NCI-H345 (cell line): Measurements from ENCODE around the gene CHAC2.
"Not testable (repeated sequence)": the region's sequence is repeated elsewhere in the genome, so short reads cannot be mapped to it uniquely, and the experiment has no call there.

ENCODE experiments used
- DNase-seq: peaks from one replicate; lab custom pipeline; 2025; lab: John Stamatoyannopoulos, UW

Gene CHAC2

DNA sequence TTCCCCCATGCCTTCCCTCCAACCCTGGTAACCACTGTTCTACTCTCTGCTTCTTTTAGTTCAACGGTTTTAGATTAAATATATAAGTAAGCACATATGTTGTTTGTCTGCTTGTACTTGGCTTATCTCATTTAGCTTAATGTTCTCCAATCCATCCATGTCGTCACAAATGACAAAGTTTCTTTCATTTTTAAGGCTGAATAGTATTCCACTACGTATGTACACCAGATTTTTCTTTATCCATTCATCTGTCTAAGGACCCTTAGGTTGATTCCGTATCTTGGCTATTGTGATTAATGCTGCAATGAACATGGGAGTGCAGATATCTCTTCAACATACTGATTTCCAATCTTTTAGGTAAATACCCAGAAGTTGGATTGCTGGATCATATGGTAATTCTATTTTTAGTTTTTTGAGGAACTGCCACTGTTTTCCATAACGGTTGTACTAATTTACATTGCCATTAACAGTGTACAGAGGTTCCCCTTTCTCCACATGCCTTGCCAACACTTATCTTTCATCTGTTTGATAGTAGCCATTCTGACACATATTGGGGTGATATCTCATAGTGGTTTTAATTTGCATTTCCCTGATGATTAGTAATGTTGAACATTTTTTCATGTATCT lies 11.0 kb downstream of the CHAC2 start:
- no peak for DNase-seq

DNA sequence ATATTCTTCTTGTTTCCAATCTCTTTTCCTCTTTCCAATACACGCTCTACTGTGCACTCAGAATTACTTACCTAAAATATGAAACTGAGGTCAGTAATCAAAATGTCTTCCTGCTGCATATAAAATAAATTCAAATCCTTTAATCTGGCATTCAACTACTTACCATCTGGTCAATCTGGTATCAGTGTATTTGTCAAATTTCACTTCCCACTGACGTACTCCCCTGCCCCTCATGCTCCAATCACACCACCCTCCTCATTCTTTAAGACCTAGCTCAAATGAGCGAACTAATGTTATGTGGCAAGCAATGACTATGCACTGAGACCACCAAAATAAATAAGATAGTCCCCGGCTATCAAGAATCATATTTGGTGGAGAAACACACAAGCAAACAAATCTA lies 12.5 kb downstream of the CHAC2 start:
- no peak for DNase-seq

DNA sequence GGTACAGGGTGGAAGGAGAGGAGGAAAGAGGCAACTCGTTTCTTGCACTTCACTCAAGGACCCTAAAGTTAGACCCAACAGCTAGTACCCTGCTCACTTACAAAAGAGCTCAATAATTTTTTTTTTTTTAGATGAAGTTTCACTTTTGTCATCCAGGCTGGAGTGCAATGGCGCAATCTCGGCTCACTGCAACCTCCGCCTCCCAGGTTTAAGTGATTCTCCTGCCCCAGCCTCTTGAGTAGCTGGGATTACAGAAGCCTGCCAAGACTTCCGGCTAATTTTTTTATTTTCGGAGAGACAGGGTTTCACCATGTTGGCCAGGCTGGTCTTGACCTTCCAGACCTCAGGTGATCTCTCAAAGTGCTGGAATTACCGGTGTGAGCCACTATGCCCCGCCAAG lies 15.1 kb downstream of the CHAC2 start:
- no peak for DNase-seq

DNA sequence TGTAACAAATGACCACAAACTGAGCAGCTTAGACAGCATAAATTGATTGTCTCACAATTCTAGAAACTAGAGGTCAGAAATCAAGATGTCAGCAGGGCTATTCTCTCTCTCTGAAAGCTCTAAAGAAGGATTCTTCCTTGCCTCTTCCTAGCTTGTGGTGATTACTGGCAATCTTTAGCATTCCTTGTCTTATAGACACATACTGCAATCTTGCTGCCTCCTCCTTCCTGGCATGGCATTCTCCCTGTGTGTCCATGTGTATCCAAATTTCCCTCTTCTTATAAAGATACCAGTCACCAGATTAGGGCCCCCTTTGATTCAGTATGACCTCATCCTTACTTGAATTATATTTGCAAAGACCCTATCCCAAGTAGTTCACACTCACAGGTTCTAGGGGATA lies 16.8 kb downstream of the CHAC2 start:
- no peak for DNase-seq

DNA sequence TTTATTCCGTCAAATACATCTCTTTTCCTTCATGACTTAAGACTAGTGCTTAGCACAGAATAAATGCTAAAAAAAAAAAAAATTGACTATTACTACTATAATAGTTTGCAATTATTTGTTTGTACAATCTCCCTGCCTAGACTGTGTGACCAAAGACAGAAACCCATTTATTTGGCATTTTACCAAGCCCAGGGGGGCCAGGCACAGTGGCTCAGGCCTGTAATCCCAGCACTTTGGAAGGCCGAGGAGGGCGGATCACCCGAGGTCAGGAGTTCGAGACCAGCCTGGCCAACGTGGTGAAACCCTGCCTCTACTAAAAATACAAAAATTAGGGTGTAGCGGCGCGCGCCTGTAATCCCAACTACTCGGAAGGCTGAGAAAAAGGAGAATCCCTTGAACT lies 17.8 kb downstream of the CHAC2 start:
- DNase-seq: no peak

DNA sequence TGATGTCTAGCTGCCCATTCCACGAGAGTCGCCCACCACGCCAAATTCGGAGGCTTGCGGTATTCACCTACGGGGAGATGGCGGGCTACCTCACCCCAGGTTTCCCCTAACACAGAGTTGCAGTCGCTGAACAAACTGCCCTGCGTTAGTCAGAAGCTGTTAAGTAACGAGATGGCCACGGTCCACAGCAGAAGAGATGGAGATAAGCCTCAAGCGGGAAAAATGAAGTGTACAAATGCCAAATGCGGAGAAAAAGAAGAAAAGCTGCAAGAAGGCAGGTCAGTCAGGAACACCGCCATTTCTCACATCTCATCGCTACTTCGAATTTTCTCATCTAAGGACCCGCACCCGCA lies 18.7 kb downstream of the CHAC2 start:
- peak; percentile 41 for DNase-seq

DNA sequence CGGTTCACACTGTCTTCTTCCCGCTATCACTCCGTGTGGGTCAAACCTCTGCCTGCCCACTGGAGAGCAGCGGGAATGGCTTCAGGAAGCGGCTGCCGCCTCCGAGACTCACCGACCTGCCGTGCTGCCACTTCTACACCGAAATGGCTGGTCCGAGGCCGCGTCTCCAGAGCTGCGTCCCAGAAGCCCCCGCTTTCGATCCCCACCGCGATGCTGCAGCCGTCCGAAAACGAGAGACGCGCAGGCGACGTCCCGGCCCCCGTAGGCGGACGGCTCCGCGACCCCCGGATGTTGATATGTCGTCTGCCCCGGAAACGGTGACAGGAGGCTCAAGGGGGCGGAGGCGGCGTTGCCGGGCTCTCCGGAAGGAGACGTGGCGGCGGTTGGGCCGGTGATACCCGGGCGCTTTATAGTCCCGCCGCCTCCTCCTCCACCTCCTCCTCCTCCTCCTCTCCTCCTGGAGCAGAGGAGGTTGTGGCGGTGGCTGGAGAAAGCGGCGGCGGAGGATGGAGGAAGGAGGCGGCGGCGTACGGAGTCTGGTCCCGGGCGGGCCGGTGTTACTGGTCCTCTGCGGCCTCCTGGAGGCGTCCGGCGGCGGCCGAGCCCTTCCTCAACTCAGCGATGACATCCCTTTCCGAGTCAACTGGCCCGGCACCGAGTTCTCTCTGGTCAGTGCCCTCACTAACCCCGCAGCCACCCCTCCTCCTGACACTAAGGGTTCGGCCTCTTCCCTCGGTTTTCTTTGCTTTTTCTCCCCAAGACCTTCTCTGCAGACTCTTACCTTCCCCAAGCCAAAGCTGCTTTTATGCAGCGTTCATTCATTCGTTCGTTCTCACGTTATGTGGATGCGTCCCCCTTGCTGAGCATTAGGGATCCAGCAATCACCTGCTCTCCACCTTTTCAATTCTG lies 19.4 kb downstream of the CHAC2 start, which contains the start of the genes ASB3 and ERLEC1:
Gene ASB3 (minus strand): TSS at position 249 of the 909 bp plus-strand sequence. CDS start 21,381 bp downstream, outside the sequence.
Gene ERLEC1 (plus strand): TSS at position 340 of the 909 bp plus-strand sequence. CDS start 167 bp downstream, at position 507.
- DNase-seq: peak; percentile 91

DNA sequence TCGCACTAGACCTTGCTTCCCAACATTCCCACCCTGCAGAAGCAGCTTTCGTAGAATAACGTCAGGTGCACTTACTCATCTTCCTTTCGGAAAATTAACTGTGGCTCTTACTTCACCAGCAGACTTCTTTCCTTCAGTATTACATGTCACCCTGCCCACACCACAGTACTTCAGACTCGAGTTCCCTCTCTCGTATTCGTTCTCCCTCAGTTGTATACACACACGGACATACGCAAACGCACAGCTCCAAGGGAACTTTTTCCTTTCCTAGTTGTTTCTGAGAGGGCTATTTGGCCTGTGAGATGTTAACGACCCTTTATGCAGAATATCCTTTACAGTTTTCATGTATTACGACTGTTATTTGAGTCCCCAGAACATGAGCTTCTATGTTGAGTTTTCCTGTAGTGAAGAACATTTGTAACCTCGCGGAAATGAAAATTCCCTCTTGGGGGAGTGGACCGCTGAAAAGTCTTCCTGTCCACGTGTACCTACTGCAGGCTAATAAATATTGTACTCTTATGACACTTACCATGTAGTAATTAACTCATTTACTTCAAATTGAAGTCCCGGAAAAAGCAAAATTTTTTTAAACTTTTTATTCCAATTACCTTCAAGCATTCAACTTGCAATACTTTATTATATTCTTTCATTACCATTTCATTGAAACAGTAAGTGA lies 20.1 kb downstream of the CHAC2 start:
- DNase-seq: peak; percentile 11

DNA sequence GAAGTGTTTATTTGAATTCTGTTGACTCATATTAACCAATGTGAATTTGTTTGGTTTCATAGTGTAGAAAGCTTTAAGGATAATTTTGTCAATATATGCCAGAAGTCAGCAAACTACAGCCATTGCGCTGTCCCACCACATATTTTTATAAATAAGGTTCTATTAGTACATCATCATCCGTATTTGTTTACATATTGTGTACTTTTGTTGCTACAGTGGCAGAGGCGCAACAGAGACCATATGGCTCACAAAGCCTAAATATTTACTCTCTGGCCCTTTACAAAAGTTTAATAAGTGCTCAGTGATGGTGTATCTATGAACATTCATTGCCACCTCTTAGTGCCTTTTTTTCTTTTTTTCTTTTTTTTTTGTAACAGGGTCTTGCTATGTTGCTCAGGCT lies 25.7 kb downstream of the CHAC2 start:
- no peak for DNase-seq

DNA sequence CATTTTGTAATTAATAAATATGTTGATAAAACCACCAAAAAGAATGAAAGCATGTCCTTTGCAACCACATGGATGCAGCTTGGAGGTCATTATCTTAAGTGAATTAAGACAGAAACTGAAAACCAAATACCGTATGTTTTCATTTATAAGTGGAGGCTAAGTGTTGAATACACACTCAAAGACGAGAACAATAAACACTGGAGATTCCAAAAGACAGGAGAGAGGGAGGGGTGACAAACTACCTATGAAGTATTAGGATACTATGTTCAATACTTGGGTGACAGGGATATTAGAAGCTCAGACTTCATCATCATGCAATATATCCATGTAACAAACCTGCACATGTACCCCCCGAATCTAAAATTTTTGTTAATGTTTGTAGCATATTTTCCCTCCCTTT lies 26.2 kb downstream of the CHAC2 start:
- no peak for DNase-seq

DNA sequence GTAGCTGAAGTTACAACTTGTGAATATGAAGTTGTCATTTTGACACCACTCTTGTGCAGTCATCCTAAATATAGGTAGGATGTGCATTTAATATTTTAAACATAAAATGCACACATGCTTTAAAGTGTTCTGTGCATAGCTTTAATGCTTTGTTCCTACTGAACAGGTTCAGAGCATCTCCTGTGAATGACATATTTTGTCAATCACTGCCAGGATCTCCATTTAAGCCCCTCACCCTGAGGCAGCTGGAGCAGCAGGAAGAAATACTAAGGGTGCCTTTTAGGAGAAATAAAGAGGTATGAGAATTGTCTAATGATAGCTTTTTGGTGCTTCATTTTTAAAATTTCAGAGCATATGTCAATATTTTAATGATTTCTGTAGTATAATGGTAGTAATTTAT lies 33.9 kb downstream of the CHAC2 start:
- no peak for DNase-seq

DNA sequence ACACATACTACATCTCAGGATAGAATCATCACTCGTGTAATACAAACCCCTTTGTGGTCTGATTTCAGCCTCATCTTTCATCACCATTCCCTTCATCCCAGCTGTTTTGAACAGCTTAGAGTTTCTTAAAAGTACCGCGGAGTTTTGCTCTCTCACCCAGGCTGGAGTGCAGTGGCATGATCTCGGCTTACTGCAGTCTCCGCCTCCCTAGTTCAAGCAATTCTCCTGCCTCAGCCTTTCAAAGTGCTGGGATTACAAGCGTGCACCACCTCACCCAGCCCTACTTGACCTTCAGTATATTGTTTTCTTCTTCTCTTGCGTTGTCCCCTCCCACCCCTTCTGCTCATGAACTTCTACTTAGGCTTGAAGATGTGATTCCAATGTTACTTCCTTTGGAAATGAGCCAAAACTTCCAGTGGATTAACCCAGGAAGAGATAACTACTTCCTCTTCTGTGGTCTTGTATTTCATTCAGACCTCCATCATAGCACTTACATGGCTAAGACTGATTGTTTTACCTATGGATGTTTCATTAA lies 35.1 kb downstream of the CHAC2 start:
- DNase-seq: no peak

DNA sequence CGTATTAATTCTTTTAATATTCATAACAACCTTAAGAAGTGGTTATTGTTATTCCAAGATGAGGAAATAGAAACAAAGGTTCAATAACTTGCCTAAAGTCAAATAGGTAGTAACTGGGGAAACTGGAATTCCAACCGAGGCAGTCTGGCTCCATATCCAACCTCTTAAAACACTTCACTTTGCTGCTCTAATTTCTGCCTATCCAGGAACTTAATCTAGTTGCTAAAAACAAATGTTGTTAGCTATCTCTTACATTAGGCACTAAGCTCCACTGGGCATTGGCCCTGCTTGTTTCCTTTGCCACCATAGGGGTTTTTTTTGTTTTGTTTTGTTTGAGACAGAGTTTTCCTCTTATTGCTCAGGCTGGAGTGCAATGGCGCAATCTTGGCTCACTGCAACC lies 44.0 kb downstream of the CHAC2 start:
- no peak for DNase-seq

DNA sequence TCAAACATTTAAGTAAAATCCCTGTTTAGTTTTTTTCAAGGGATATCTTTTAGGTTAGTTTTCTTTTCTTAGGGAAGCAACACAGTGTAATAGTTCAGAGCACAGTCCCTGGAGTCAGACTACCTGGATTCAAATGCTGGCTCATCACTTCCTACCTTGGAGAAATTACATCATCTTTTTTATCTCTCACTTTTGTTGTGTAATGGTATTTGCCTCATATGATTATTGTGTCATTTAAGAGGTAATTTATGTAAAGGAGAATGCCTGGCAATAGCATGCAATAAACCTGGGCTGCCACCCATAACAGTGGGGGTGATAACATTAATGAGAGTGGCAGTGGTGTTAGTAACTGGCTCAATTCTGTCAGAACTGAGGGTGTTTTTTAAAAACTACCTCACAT lies 45.5 kb downstream of the CHAC2 start:
- no peak for DNase-seq

DNA sequence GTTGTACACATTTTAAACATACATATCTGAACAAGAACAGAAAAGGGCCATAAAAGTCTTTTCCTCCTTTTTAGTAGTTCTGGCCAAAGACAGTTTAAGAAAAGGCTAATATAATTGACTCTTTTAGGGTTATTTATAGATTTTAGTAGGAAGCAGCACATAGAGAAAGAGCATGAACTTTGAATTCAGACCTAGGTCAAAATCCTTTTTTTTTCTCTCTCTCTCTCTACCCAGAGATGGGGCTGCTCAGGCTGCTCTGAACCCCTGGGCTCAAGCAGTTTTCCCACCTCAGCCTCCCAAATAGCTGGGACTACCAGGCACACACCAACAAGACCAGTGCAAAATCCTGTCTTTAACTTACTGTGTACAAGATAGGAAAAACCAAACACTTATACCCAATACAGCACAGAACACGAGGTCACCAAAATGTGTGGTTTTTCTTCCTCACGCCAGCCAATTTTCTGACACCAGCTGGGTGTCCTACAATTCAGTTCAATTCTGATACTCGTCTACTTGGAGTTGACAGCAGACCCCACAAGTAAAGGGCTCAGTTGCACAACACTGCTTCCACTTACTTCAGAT lies 51.3 kb downstream of the CHAC2 start:
- no peak for DNase-seq

DNA sequence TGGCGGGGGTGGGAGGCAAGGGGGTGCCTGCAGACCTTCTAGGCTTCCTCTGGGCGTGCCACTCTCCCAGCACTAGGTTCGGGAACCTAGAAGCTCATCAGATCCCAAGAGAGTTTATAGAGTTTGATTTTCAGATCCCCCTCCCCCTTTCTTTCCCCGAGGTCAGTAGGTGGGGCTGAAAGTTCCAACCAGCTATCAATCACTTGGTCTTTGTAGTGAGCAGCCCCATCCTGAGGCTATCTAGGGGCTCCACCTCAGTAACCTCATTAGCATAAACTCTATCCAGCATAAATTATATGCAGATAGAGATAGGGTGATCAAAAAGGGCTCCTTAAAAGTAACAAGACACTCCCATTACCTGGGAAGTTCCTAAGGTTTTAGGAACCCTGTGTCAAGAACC lies 52.0 kb downstream of the CHAC2 start:
- no peak for DNase-seq

DNA sequence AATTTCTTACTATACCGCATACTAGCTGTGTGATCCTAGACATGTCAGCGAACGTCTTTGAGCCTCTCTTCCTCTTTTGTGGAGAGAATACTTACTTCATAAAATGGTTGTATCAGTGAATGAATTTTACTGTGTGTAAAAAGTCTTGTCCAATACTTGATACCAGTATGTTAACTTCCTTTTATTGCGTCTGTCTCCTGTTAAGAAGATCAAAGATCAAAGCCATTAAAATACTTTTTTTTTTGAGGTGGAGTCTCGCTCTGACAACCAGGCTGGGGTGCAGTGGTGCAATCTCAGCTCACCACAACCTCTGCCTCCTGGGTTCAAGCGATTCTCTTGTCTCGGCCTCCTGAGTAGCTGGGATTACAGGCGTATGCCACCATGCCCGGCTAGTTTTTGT lies 52.4 kb downstream of the CHAC2 start:
- DNase-seq: no peak

DNA sequence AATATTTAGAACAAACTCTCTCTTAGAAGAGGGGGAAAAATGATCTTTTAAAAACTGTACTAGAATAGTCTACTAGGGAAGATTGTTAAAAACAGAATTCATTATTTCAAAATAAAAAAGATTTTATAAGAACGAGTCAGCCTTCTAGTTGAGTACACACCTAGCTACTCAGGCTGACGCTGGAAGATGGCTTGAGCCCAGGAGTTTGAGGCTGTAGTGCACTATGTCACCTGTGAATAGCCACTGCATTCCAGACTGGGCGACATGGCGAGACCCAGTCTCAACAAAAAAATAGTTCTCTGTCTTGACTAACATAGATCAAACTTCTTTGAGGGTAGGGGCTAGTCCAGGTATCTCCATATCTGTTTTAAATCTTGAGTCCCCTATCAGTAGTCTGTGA lies 53.1 kb downstream of the CHAC2 start:
- DNase-seq: no peak

DNA sequence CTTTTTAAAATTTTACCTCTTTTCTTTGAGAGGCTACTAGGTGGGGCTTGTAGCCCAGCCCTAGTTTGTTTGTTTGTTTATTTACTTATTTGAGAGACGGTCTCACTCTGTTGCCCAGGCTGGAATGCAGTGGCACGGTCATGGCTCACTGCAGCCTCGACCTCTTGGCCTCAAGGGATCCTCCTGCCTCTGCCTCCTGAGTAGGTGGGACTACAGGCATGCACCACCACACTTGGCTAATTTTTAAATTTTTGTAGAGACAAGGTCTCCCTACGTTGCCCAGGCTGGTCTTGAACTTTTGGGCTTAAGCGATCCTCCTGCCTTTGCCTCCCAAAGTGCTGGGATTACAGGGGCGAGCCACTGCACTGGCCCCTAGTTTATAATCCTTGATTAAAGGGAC lies 54.2 kb downstream of the CHAC2 start:
- no peak for DNase-seq

DNA sequence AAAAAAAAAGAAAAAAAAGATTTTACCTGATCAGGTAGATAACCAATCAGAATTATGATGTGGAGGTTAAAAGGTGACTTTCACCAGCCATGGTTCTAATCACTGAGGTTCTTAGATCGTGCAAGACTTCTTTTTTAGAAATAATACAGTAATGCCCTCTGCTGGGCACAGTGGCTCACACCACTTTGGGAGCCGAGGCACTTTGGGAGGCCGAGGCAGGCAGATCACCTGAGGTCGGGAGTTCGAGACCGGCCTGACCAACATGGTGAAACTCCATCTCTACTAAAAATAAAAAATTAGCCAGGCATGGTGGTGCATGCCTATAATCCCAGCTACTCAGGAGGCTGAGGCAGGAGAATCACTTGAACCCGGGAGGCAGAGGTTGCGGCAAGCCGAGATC lies 56.0 kb downstream of the CHAC2 start:
- DNase-seq: not testable (repeated sequence)
